GM19239 (cell line): Measurements from ENCODE around the gene NIT1.

Experiments
- DNase-seq: peaks from one replicate; pipeline ENCODE4 v3.0.0; 2011; ENCODE audit warnings: low spot score; ENCODE audit not compliant: insufficient read length
- FAIRE-seq: peaks from 2 replicates; lab custom pipeline; 2011; peaks lifted over from hg19 to GRCh38; lab: Jason Lieb, UNC

NIT1 gene

GRCh38 chr1:161083748-161084596 lies 33.9 kb upstream of the NIT1 start:
- DNase-seq, result no peak
- no peak for FAIRE-seq

- DNase-seq (no peak), FAIRE-seq (no peak)
These were observed 33.3 kb upstream of the NIT1 start for GRCh38 chr1:161084597-161084988.

- DNase-seq, result no peak
- no peak for FAIRE-seq
These were observed 32.7 kb upstream of the NIT1 start for GRCh38 chr1:161085165-161085564.

- no peak for FAIRE-seq
- no peak for DNase-seq
These were observed 31.4 kb upstream of the NIT1 start for GRCh38 chr1:161086457-161086856.

- no peak for DNase-seq
- no peak for FAIRE-seq
These were observed 29.3 kb upstream of the NIT1 start for GRCh38 chr1:161088587-161089110.

- DNase-seq, result no peak
These were observed 28.5 kb upstream of the NIT1 start, which contains the start of gene NECTIN4 for GRCh38 chr1:161089251-161089924. NECTIN4 (minus strand) TSS chr1:161089558; CDS start chr1:161089296, 262 bp downstream.

GRCh38 chr1:161089938-161090337 lies 28.0 kb upstream of the NIT1 start:
- FAIRE-seq, result no peak
- no peak for DNase-seq

More at GRCh38 chr1:161089251-161089924, 28.5 kb upstream of the NIT1 start, which contains the start of gene NECTIN4:
- FAIRE-seq, result no peak

GRCh38 chr1:161090617-161091016 lies 27.3 kb upstream of the NIT1 start:
- FAIRE-seq (no peak), DNase-seq (no peak)

- DNase-seq, result no peak
- no peak for FAIRE-seq
These were observed 26.8 kb upstream of the NIT1 start for GRCh38 chr1:161091093-161091492.

- no peak for FAIRE-seq
- DNase-seq, result no peak
These were observed 26.0 kb upstream of the NIT1 start for GRCh38 chr1:161091796-161092507.

- FAIRE-seq (no peak), DNase-seq (no peak)
These were observed 25.3 kb upstream of the NIT1 start for GRCh38 chr1:161092621-161093028.

GRCh38 chr1:161094481-161094880 lies 23.4 kb upstream of the NIT1 start:
- FAIRE-seq, result no peak
- DNase-seq, result no peak

GRCh38 chr1:161095230-161095629 lies 22.7 kb upstream of the NIT1 start:
- DNase-seq, result no peak
- FAIRE-seq, result no peak

- FAIRE-seq (peak; percentile 44), DNase-seq (peak; percentile 59)
These were observed 21.9 kb upstream of the NIT1 start for GRCh38 chr1:161096015-161096414.

GRCh38 chr1:161096530-161096929 lies 21.4 kb upstream of the NIT1 start:
- DNase-seq (no peak), FAIRE-seq (peak; percentile 37)

- FAIRE-seq, result peak; percentile 91
- peak; percentile 93 for DNase-seq
These were observed 19.5 kb upstream of the NIT1 start, which contains the start of gene KLHDC9 for GRCh38 chr1:161098210-161099068. KLHDC9 (plus strand) TSS chr1:161098361; CDS start chr1:161098536, 175 bp downstream.

GRCh38 chr1:161099090-161099802 lies 18.7 kb upstream of the NIT1 start:
- FAIRE-seq (no peak), DNase-seq (no peak)

GRCh38 chr1:161100556-161100955 lies 17.3 kb upstream of the NIT1 start:
- DNase-seq, result no peak
- FAIRE-seq, result no peak

- DNase-seq (no peak), FAIRE-seq (no peak)
These were observed 11.5 kb upstream of the NIT1 start for GRCh38 chr1:161106431-161106830.
